ENCODE data around the gene VDAC2. TPM values are rescaled to one million over a fixed set of nuclear protein-coding genes. Genes with fewer than 3 reads are reported as not detected.
A peak's percentile ranks its signal among the peaks of the same experiment; 100 is the strongest.

Gene VDAC2
- total and polyA plus RNA-seq, 7 donors: 314 to 770 (median 432) TPM

DNA sequence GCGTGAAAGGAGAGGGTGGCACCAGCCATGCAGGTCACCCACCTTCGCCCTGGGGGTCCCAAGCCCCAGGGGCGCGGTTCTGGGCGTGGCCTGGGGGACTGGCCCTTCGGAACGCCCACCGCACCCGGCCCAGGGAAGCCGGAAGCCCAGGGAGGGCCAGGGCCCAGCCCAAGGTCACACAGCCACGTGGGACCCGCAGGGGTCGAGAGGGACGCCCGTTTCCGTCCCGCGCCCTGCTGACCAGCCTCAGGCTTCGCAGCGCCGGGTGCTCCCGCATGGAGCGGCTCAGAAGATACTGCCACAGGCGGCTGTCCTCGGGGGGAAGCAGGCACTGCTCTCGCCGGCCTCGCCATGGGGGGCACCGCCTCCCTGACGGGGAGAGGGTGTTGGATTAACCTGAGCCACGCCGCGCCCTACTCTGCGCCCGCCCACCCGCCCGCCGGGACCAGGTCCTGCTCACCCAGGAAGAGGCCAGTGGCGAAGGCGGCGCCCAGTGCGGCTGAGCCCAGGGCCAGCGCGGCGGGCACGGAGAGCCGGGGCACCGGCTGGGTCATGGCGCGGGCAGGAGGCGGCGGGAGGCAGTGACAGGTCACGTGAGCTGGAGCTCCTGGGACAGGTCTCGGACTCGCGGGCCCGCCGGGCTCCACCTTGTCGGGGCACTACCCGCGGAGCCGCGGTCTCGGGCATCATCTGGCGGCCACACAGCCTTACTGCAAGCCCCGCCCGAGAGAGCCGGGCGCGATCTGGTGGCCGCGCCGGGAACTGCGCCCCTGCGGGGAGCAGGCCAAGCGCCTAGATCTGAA is 25.0 kb downstream of the VDAC2 start, which contains the start of gene COMTD1:
Gene COMTD1, minus strand, starts transcription at position 583 of the 803 bp plus-strand sequence. Its CDS starts 29 bp downstream, at position 554.
- Histone ChIP-seq H3K9me3 (no peaks in the 10 kb centered on the region), H3K36me3 (ENCODE audit: insufficient read depth in 1 of 2, low read depth in 1 of 2) (peaks cover 9 to 27% of the 10 kb centered on the region in 2 donors), H3K27me3 (ENCODE audit: insufficient read depth in 3 of 3, low read length in 2 of 3) (no peaks in the 10 kb centered on the region), H3K27ac (peak within 1 kb of the TSS; percentile 91), H3K4me3 (peak within 1 kb of the TSS; percentile 89), H3K4me1 (no peaks in the 10 kb centered on the region)
- TF ChIP-seq, protein P1, sequence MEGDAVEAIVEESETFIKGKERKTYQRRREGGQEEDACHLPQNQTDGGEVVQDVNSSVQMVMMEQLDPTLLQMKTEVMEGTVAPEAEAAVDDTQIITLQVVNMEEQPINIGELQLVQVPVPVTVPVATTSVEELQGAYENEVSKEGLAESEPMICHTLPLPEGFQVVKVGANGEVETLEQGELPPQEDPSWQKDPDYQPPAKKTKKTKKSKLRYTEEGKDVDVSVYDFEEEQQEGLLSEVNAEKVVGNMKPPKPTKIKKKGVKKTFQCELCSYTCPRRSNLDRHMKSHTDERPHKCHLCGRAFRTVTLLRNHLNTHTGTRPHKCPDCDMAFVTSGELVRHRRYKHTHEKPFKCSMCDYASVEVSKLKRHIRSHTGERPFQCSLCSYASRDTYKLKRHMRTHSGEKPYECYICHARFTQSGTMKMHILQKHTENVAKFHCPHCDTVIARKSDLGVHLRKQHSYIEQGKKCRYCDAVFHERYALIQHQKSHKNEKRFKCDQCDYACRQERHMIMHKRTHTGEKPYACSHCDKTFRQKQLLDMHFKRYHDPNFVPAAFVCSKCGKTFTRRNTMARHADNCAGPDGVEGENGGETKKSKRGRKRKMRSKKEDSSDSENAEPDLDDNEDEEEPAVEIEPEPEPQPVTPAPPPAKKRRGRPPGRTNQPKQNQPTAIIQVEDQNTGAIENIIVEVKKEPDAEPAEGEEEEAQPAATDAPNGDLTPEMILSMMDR (IDR thresholded peaks at IDR 0.05): peak; percentile 100
- WGBS, 3 donors: 0 to 1% (median 1%) methylated on average over 40 to 76 of the region's 76 CpGs
- peak; percentile 84 to 88 (median 86) for ATAC-seq
- DNase-seq: peak; percentile 92 to 97
- intact Hi-C loops (cut with DNase I): loop anchor here (5.0 to 10.0 kb wide), 3 partner anchors 411 to 993 kb away; partner anchors contain the start of gene KAT6B (in 1 of the 2)

DNA sequence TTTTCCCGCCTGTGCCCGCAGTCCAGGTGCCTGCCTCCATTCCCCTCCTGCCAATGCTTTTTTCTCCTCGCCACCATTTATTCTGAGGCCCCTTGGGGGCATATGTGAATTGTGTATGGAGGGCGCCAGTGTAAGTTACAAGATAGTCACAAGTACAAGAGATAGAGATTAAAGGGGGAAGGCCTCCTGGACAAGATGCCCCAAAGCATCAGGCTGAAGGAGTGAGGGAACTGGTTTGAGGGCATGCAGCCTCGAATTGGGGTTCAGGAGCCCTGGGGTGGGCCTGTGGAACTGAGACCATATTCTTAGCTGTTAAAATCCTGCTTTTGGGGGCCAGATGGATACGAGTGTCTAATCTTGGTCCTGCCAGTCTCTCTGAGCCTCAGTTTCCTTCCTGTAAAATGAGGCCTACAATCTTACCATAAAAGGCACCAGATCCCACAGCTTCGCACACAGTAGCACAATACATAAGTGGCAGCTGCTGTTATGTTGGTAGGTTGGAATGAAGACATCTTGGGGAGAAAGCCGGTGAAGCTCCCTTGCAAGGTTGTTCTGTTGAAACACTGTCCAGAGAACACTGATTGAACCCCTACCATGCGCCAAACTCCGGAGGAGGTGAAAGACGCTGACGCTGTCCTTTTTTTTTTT is 25.7 kb downstream of the VDAC2 start:
- WGBS, 3 donors: 48 to 53% (median 51%) methylated on average over 12 of the region's 12 CpGs
- DNase-seq (no peak), ATAC-seq (no peak)
- Histone ChIP-seq H3K9me3 (no peaks in the 10 kb centered on the region), H3K27ac (peak overlapping the region; percentile 91), H3K27me3 (ENCODE audit: insufficient read depth in 3 of 3, low read length in 2 of 3) (no peaks in the 10 kb centered on the region), H3K4me3 (no peak overlapping the region), H3K4me1 (no peaks in the 10 kb centered on the region), H3K36me3 (ENCODE audit: insufficient read depth in 1 of 2, low read depth in 1 of 2) (peaks cover 8 to 23% of the 10 kb centered on the region in 2 donors)
- TF ChIP-seq, protein P1 (IDR thresholded peaks at IDR 0.05): peak; percentile 16
- intact Hi-C loops (cut with DNase I): loop anchor here (5.0 to 10.0 kb wide), 3 partner anchors 412 to 994 kb away; partner anchors contain the start of gene KAT6B (in 1 of the 2)

- H3K4me3 ChIP-seq: no peak overlapping the region
- no peak for ATAC-seq
- H3K36me3 ChIP-seq (ENCODE audit: insufficient read depth in 1 of 2, low read depth in 1 of 2): peaks cover 0 to 2% of the 10 kb centered on the region in 2 donors
- 85 to 89% (median 88%) methylated on average over 36 to 37 of the region's 37 CpGs for WGBS, 3 donors
- no peaks in the 10 kb centered on the region for H3K4me1 ChIP-seq
- TF ChIP-seq, protein P1 (IDR thresholded peaks at IDR 0.05): no peak
- no peak for DNase-seq
- H3K27me3 ChIP-seq (ENCODE audit: insufficient read depth in 3 of 3, low read length in 2 of 3): no peaks in the 10 kb centered on the region
- intact Hi-C loops (cut with DNase I): loop anchor here (5.0 to 10.0 kb wide), 3 partner anchors 414 to 996 kb away; partner anchors contain the start of gene KAT6B (in 1 of the 2)
- H3K27ac ChIP-seq: no peak overlapping the region
- H3K9me3 ChIP-seq: no peaks in the 10 kb centered on the region
Observed at GRCh38 chr10:75238182-75239095, 27.8 kb downstream of the VDAC2 start.

- 88 to 91% (median 90%) methylated on average over 11 of the region's 11 CpGs for WGBS, 3 donors
- ATAC-seq (no peak), DNase-seq (no peak)
- intact Hi-C loops (cut with DNase I): loop anchor here (5.0 to 10.0 kb wide), 3 partner anchors 414 to 997 kb away; partner anchors contain the start of gene KAT6B (in 1 of the 2)
- Histone ChIP-seq H3K9me3 (no peaks in the 10 kb centered on the region), H3K27ac (no peak overlapping the region), H3K4me3 (no peak overlapping the region), H3K4me1 (no peaks in the 10 kb centered on the region), H3K36me3 (ENCODE audit: insufficient read depth in 1 of 2, low read depth in 1 of 2) (no peaks in the 10 kb centered on the region), H3K27me3 (ENCODE audit: insufficient read depth in 3 of 3, low read length in 2 of 3) (no peaks in the 10 kb centered on the region)
- TF ChIP-seq, protein P1 (IDR thresholded peaks at IDR 0.05): no peak
Observed at GRCh38 chr10:75239096-75239790, 28.6 kb downstream of the VDAC2 start.
